ENCODE data around the gene RARRES1.
A peak's percentile ranks its signal among the peaks of the same experiment; 100 is the strongest.

Gene RARRES1

DNA sequence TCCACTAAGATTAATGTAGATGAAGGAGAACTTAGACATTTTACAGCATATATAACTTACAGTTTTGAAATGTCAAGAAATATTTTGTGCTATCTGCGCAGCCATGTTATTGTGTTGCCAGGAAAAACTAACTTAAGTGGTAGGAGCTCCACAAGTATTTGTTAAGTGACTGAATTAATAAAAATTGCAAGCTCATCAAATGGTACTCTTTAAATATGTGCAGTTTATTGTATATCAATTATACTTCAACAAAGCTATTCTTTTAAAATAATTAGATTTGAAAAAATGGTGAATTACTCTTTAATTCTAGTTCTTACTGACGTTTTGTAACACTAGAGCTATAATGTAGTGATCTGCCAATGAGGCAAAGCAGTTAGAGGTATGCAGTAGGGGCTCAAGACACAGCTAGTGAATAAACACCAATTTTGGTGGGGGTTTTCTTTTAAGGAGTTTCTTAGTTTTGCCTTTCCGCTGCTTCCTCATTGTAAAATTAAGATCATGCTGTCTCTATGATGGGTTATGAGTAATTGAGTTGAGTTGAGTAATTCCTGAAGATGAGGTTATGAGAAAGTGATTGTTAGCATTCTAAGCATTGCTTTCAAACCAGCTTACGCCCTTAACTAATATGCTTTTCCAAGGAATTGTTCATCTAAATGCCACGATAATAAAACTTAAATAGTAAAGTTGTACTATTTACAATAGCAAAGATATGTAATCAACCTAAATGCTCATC is 48.9 kb downstream of the RARRES1 start:
- peak; percentile 11 to 54 (median 53) for DNase-seq

- no peak for DNase-seq
Observed at GRCh38 chr3:158680861-158681260, 51.4 kb downstream of the RARRES1 start.

DNA sequence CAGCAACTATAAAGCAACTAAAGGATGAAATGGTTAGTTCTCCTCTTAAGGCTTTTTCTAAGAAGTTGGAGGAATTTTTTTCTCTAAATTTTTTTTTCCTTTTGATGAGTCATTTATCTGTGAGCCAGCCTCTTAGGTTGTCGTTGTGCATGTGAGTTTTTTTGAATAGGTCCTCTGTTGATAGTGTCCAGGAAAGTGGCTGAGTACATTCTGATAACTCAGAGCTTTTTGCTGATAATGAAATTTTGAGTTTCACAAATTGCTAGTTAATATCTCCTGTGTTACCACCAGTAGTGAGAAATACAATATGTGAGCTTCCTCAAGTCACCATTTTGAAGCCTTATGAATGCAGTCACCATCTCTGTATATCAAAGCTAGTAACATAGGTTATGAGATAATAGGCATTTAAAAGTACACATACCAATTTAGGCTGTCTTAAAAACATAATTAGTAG is 52.7 kb downstream of the RARRES1 start:
- peak in 2 of 3 donors; percentile 28 to 36 for DNase-seq

DNA sequence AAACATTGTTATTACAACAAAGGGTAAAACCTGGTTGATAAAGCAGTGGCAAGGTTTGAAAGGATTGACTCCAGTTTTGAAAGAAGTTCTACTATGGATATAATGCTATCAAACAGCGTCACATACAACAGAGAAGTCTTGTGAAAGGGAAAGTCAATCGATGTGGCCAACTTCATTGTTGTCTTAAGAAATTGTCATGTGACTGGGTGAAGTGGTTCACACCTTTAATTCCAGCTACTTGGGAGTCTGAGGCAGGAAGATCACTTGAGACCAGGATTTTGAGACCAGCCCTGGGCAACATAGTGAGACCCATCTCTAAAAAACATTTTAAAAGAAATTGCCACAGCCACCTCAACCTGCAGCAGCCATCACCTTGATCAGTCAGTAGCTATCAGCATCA is 53.6 kb downstream of the RARRES1 start:
- DNase-seq = no peak

GRCh38 chr3:158672215-158673176 is 59.8 kb downstream of the RARRES1 start, which contains the start of gene LXN:
TSS of gene LXN (minus strand) at chr3:158672648. CDS start at chr3:158672478, 170 bp downstream.
- peak; percentile 74 to 84 (median 74) for DNase-seq

- DNase-seq = peak in 2 of 3 donors; percentile 6 to 10
Observed at GRCh38 chr3:158671821-158672214, 60.4 kb downstream of the RARRES1 start.

GRCh38 chr3:158668506-158668905 is 63.8 kb downstream of the RARRES1 start:
- no peak for DNase-seq

DNA sequence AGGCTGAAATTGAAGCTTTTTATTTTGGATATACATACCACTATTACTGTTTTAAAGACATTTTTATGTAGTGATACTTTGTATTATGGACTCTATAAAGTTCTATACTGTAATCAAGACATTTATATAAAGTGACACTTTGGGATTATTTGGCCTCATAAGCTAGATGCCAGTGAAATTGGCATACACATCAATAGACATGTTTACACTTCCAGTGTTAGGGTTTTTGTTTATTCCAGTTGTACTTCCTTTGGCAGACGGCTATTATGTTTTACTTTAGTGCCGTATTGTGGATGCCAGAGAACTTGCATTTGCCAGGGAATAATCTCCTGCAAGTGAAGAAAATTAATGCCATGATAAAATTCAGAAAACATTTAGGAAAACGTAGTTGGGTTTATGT is 65.8 kb downstream of the RARRES1 start:
- no peak for DNase-seq

DNA sequence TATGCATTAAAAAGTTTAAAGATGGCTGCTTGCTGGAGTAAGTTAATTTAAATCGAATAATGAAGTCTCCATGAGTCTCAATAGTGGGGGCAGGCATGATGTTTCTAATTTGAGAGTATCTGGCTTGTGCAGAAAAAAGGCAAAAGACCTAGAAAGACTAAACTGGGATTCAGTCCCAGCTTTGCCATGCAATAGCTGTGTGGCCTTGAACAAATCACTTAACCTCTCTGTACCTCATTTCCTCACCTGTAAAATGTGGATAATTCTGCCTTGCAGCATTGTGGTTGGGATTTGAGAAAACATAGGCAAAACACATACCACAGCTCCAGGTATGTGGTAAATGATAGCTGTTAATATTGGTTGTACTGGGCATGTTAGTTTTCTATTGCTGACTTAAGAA is 68.4 kb downstream of the RARRES1 start:
- DNase-seq = no peak

- peak; percentile 36 to 63 (median 48) for DNase-seq
Observed at GRCh38 chr3:158663246-158663645, 69.0 kb downstream of the RARRES1 start.

GRCh38 chr3:158660711-158661110 is 71.5 kb downstream of the RARRES1 start:
- no peak for DNase-seq

DNA sequence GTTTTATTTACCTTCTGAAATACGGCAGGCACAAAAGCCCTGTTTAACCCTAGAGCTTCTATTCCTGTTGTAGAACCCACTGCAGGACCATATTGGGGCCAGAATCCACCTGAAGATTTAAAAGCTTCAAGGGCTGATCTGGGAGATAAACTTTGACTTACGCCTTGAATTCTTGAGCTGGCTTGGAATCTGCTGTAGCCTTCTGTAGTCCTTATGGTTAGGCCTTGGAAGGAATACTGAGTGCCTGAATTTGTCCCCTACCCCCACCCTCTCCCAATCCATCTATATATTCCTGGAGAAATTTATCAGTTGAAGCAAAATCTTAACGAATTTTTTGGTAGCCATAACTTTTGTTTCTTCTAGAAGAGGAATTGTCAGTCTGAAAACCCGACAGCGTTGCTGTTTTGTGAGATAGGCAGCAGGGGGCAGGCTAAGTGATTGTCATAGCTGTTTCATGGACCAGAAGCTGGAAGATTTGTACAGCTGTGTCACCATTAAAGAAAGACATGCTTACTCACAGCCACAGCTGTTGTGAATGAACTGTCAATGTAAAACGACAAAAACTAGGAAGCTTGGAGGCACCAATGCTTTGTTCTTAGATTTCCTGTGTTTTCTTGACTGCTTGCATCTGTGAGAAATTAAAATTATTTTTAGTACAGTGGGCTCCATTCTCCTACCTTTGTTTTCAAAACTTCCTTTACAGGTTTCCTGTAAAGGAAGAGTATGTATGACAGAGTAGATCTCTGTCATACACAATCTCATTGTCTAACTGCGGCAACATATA is 72.6 kb downstream of the RARRES1 start:
- DNase-seq = peak; percentile 79 to 82 (median 79)

DNA sequence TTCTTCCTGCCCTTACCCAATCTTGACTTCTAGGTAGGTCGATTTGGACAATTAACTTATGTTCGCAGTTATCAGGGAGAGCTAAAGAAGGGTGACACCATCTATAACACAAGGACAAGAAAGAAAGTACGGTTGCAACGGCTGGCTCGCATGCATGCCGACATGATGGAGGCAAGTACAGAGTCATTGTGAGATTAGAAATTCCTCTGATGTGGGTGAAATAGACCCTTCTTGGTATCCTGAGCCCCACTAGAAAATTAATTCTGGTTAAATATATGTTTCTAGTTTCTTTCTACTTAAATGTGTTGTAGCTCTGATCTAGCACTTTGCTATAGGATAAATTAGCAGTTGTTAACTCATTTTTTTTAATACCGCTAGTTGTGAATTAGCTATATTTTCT is 73.4 kb downstream of the RARRES1 start:
- DNase-seq = no peak

GRCh38 chr3:158652463-158652862 is 79.8 kb downstream of the RARRES1 start:
- no peak for DNase-seq

DNA sequence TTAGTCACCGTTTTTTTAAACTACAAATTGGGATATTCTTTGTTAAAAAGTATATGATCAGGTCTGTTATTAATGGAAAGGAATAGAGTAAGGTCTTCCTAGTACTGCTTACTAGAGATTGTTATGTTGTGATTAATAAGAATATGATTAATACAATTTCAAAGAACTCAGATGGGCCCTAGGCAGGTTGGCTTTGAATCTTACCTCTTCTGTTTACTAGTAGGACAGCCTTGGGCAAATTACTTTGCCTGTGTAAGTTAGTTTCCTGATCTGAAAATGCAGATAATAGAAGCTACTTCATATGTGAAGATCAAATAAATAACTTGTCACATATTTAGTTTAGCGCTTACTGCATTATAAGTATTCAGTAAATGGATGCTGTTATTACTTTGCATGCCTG is 81.1 kb downstream of the RARRES1 start:
- no peak for DNase-seq

DNA sequence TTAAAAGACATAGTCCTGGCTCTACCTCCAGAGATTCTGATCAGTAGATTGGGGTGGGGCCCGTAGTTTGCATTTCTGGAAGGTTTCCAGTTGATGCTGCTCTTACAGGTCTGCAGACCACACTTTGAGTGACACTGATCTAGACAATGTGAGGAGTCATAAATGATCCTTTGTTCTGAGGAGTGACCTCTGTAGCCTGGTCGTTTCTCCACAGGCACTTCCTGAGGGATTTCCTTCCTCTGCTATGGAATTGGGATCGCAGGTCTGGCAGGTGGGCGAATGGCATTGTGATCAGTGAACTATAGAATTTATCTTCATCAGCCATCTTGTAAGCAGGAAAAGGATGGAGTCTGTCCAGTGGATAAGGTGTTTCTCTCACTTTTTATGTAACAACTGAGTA is 82.5 kb downstream of the RARRES1 start:
- no peak for DNase-seq

Measured in suppressor macrophage treated with lipopolysaccharide for 1 hour (primary cell).